Sigmoid colon (tissue), 4 donors: Measurements from ENCODE around the gene ABAT.

Experiments
- EP300 ChIP-seq, 4 donors: sonication (generic); formaldehyde crosslinking; IDR thresholded peaks; one replicate each; pipeline ENCODE4 v1.6.1; 2017; ENCODE audit warnings: antibody characterized with exemption in 4 of 4
- POLR2A ChIP-seq, 2 donors: fragments of 450-650 bp; IDR thresholded peaks; one replicate each; pipeline ENCODE4 v1.6.1; 2016; ENCODE audit warnings: antibody characterized with exemption in 2 of 2, mild to moderate bottlenecking in 2 of 2, moderate library complexity in 2 of 2
- POLR2AphosphoS5 ChIP-seq, 4 donors: sonication (generic); formaldehyde crosslinking; IDR thresholded peaks; one replicate each; pipeline ENCODE4 v1.6.1; 2017; ENCODE audit warnings: antibody characterized with exemption in 4 of 4
- TF ChIP-seq, protein P1 (sequence below), 4 experiments: fragments of 450-650 bp in 3 of 4; fragments of 200-600 bp in 1 of 4; IDR thresholded peaks; one replicate each; pipeline ENCODE4 v1.5.1; 2016 to 2019; ENCODE audit warnings: antibody characterized with exemption in 4 of 4, mild to moderate bottlenecking in 3 of 4, moderate library complexity in 2 of 4

DNA sequence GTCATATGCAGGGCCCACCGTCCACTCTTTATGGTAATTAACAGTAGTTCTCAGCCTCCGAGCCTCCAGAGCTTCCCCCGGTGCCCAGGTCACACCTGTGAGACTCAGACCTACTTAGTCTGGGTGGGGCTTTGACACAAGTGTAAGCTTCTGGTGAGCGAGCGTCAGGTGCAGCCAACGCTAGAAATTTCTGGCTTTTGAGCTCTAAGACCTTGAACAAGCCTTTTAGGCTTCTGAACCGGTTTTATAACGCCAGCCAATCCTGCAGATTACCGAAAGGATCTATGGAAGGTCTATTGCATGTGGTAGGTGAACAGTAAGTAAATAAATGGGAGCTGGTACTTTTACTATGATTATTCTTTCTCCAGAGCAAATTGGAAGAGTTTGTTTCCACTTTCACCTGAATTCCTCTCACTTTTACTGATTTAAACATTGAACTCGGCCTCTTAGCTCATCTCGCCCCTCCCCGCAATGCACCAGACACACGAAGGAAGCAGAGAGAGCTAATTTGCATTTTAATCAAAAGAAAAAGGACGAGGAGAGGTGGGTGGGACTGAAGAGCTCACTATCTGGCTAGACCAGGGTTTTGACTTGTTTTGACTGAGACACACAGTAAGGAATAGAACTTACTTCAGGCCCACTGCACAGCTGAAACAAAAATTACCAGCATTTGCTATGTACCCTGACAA, 47.1 kb downstream of the ABAT start:
- TF ChIP-seq, protein P1, sequence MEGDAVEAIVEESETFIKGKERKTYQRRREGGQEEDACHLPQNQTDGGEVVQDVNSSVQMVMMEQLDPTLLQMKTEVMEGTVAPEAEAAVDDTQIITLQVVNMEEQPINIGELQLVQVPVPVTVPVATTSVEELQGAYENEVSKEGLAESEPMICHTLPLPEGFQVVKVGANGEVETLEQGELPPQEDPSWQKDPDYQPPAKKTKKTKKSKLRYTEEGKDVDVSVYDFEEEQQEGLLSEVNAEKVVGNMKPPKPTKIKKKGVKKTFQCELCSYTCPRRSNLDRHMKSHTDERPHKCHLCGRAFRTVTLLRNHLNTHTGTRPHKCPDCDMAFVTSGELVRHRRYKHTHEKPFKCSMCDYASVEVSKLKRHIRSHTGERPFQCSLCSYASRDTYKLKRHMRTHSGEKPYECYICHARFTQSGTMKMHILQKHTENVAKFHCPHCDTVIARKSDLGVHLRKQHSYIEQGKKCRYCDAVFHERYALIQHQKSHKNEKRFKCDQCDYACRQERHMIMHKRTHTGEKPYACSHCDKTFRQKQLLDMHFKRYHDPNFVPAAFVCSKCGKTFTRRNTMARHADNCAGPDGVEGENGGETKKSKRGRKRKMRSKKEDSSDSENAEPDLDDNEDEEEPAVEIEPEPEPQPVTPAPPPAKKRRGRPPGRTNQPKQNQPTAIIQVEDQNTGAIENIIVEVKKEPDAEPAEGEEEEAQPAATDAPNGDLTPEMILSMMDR (IDR thresholded peaks at IDR 0.05) = no peak
- TF ChIP-seq POLR2A (IDR thresholded peaks at IDR 0.05) (no peak), EP300 (IDR thresholded peaks at IDR 0.05) (no peak), POLR2AphosphoS5 (IDR thresholded peaks at IDR 0.05) (no peak)
